ENCODE data around the gene VPS33A.

GRCh38 chr12:122311696-122312095 lies 45.4 kb upstream of the VPS33A start:
- TF ChIP-seq POLR2A (IDR thresholded peaks at IDR 0.05): no peak
- TF ChIP-seq, protein P1, sequence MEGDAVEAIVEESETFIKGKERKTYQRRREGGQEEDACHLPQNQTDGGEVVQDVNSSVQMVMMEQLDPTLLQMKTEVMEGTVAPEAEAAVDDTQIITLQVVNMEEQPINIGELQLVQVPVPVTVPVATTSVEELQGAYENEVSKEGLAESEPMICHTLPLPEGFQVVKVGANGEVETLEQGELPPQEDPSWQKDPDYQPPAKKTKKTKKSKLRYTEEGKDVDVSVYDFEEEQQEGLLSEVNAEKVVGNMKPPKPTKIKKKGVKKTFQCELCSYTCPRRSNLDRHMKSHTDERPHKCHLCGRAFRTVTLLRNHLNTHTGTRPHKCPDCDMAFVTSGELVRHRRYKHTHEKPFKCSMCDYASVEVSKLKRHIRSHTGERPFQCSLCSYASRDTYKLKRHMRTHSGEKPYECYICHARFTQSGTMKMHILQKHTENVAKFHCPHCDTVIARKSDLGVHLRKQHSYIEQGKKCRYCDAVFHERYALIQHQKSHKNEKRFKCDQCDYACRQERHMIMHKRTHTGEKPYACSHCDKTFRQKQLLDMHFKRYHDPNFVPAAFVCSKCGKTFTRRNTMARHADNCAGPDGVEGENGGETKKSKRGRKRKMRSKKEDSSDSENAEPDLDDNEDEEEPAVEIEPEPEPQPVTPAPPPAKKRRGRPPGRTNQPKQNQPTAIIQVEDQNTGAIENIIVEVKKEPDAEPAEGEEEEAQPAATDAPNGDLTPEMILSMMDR (IDR thresholded peaks at IDR 0.05): no peak
- no peak for TF ChIP-seq EP300 (IDR thresholded peaks at IDR 0.05)
